DMS153 treated with DMSO at 0.1 percent for 48 hours (cell line): ENCODE data around the gene MAP3K5.

ENCODE experiments used
- DNase-seq: peaks from one replicate; lab custom pipeline; 2025; ENCODE audit not compliant: unreplicated experiment; lab: John Stamatoyannopoulos, UW

Gene MAP3K5

GRCh38 chr6:136525586-136526195 is 266.6 kb downstream of the MAP3K5 start:
- DNase-seq, result peak; percentile 25

DNA sequence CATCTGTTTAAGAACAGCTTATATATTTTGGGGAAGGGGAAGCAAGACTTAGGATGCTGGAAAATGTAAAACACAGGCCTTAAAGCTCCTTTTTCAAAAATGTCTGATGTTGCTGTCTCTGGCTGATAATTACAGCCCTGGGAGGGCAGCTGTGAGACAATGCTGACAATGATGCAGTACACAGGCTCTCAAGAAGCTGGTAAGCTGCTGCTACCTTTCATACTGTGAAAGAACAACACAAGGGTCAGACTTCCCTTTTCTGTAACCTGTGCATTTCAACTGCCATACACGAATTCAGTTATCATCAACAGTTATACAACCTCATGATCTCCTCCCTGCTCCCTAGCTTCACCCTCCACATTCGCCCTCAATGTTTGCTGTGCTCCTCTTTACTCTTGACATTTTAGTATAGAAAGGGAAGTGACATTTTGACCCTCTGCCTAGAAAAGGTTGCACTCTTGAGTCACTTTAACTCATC is 267.3 kb downstream of the MAP3K5 start:
- peak; percentile 14 for DNase-seq

GRCh38 chr6:136524339-136524935 is 267.8 kb downstream of the MAP3K5 start:
- peak; percentile 34 for DNase-seq

GRCh38 chr6:136523196-136523595 is 269.1 kb downstream of the MAP3K5 start:
- no peak for DNase-seq

DNA sequence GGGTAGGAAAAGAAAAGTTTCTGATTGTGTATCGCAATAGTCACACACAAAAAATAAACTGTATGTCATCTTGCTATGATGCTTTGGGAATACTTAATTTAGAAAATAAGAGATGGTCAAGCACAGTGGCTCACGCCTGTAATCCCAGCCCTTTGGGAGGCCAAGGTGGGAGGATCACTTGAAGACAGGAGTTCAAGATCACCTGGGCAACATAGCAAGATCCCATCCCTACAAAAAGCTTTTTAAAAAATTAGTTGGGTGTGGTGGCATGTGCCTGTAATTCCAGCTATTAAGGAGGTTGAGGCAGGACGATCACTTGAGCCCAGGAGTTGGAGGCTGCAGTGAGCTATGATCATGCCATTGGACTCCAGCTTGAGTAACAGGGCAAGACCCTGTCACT is 269.6 kb downstream of the MAP3K5 start:
- DNase-seq, result no peak

GRCh38 chr6:136521911-136522310 is 270.4 kb downstream of the MAP3K5 start:
- no peak for DNase-seq

GRCh38 chr6:136521427-136521826 is 270.9 kb downstream of the MAP3K5 start:
- no peak for DNase-seq

- DNase-seq, result no peak
Observed at GRCh38 chr6:136520517-136520916, 271.8 kb downstream of the MAP3K5 start.

- DNase-seq, result no peak
Observed at GRCh38 chr6:136517582-136517981, 274.7 kb downstream of the MAP3K5 start.

DNA sequence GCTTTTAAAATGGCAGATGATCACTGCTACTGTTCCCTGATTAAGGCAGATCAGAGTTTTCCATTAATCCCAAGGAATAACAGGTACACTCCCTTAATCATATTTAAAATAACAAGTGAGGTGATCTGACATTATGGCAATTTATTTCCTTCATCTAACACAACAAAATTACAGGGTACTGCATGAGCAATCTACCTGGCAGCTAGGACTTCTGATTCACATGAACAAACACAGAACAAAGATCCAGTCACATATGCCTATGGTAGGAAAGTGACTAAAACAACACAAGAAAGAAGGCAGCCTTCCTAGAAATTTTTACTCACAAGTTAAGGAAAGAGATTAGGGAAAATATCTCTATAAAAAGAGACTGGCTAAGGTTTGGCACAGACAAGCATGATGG is 275.3 kb downstream of the MAP3K5 start:
- DNase-seq, result no peak

DNA sequence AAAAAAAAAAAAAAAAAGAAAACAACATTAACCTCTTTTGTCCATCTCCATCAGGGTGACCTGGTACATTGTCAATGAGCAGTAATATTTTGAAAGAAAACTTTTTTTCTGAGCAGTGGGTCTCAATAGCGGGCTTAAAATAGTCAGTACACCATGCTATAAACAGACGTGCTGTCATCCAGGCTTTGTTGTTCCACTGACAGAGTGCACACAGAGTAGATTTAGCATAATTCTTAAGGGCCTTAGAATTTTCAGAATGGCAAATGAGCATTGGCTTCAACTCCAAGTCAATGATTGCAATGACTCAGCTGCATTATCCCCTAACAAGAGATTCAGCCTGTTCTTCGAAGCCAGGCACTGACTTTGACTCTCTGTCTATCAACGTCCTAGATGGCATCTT is 277.7 kb downstream of the MAP3K5 start:
- DNase-seq, result no peak

DNA sequence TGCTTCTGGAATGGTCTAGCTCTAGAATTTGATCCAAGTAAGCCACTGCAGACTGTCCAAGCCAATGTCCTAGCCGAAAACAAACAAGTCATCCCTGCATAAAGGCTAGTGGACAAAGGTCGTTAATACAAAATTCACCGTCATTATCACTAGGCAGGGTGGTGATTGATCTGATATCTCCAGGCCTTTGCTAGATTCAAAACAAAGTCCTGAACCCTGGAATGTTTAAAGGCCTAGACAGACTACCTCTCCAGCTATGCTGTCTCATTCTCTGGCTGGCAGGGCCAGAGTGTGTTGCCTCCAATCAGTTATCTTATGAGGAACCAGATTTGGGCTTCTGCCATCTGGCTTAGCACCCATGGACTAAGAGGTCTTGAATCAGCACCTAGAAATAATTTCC is 280.4 kb downstream of the MAP3K5 start:
- no peak for DNase-seq

GRCh38 chr6:136511397-136511796 is 280.9 kb downstream of the MAP3K5 start:
- no peak for DNase-seq

- DNase-seq, result no peak
Observed at GRCh38 chr6:136510782-136511181, 281.5 kb downstream of the MAP3K5 start.

DNA sequence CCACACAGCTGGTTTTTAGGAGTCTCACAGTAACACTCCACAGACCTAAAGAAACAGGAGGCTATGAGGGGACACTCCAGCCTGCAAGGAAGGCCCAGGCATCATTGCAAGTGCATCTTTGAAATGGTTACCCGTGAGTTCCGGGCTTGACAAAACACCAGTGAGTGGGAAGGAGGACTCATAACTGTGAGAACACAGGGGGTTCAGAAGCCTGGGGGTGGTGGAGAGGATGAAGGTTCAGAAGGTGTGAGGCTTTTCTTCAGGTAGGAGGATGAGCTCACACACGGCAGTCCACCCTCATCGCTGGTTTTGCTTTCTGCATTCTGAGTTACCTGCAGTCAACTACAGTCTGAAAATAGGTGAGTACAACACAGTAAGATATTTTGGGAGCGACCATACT is 282.0 kb downstream of the MAP3K5 start:
- DNase-seq, result no peak

GRCh38 chr6:136508725-136509392 is 283.4 kb downstream of the MAP3K5 start:
- no peak for DNase-seq
